Measurements from ENCODE around the gene ZNF91.
"Not testable (repeated sequence)": the region's sequence is repeated elsewhere in the genome, so short reads cannot be mapped to it uniquely, and the experiment has no call there.

ZNF91 gene

DNA sequence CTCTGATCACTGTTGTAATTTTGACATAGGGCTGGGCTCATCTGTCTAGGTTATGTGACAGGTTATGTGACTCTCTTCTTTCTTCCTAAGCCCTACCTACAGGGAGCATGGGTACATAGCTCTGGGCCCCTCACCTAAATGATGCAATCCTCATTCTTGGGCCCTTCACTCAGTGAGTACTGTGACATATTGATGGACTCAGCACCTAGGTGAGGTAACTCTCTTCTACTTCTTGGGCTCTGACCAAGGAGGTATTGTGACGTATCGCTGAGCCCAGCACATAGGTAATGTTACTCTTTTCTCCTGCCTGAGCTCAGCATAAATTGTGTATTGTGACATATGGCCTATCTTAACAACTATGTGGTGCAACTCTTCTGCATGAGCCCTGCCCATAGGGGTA is 76.3 kb downstream of the ZNF91 start:
- not testable (repeated sequence) for DNase-seq (ENCODE audit: low spot score)

DNA sequence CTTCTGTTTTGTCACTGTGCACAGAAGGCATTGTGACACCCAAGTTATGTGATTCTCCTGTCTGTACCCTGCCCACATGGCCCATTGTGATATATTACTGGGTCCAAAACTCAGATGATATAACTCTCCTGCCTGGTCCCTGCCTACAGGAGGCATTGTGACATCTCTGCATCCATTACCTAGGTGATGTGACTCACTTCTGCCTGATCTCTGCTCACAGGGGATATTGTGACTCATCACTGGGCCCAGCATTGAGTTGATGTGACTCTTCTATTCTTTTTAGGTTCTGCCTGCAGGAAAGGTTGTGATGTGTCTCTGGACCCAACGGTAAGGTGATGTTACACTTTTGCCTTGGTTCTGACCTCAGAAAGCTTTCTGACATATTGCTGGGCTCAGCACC is 77.1 kb downstream of the ZNF91 start:
- DNase-seq (ENCODE audit: low spot score), result no peak

DNA sequence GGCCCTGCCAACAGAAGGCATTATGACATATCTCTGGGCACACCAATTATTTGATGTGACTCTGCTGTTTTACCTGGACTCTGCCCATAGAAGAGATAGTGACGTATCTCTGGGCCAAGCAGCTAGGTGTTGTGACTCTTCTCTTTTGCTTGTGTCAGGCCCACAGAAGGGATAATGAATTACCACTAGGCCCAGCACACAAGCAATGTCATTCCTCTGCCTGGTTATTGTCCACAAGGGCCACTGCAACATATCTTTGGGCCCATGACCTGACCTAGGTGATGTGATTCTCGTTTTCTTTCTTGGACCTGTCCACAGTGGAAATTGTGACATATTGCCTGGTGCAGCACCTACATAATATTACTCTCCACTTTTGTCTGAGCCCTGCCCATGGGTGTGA is 80.0 kb downstream of the ZNF91 start:
- no peak for DNase-seq (ENCODE audit: low spot score)

DNA sequence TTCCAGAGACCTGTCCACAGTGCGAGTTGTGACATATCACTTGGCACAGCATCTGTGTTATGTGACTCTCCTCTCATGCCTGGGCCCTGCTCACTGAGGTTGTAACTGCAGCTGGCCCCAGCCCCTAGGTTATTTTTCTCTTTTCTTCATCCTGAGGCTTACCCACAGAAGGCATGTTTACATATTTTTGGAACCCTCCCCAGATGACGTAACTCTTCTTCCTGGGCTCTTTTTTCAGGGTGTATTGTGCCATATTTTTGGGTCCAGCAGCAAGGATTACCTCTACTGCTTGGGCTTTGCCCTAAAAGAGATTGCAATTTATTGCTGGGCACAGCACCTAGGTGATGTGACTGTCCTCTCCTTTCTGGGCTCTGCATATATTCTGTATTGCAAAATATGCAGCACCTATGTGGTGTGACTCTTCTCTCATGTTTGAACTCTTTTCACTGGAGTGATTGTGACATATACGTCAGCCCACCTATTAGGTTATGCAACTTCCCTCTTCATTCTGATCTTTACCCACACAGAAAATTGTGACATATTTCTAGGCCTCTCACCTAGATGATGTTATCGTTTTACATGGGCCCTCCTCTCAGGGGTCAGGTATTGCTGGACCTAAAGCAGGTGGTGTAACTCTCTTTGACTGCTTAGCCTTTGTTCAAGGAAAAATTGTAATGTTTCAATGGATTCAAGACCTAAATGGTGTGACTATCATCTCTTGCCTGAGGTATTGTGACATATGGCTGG is 80.6 kb downstream of the ZNF91 start:
- DNase-seq (ENCODE audit: low spot score), result no peak

DNA sequence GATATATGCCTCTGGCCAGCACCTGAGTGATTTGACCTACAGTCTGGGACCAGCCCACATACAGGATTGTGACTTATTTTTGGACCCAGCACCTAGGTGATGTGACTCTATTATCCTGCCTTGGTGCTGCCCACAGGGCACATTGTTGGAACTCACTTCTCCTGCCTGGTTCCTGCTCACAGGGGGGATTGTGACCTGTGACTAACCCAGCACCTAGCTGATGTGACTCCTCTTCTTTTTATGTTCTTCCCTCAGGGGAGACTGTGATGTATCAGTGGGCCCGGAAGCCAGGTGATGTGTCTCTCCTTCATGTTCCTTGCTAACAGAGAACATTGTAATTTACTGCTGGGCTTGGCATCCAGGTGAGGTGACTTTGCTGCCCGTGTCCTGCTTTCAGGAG is 82.1 kb downstream of the ZNF91 start:
- no peak for DNase-seq (ENCODE audit: low spot score)

DNA sequence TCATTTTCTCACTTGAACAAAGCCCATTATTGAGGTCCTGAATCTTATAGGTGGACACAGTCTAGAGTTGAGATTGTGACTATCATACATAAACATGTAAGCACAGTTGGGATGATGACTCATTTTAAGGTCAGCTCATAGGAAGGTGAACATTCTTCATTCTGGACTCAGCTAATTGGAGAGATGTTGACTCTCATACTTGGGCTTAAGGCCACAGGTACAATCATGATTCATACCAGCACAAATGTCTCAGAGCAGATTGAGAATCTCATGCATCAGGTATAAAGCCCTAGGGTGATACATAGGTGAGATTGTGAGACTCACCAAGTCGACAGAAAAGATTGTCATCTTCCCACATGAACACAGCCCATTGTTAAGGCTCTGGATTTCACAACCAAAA is 82.8 kb downstream of the ZNF91 start:
- no peak for DNase-seq (ENCODE audit: low spot score)

DNA sequence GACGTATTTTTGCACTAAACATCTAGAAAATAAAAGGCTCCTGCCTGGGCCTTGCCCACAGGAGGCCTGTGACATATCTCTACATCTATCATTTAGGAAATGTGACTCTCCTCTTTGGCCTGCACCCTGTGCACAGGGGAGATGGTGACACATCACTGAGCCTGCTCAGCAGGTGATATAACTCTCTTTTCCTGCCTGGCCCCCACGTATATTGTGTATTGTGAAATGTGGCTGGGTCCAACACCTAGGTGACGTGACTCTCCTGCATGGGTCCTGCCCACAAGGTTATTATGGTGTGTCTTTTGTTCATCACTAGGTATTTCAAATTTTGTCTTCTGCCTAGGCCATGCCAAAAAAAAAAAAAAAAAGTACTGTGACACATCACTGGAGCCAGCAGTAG is 83.7 kb downstream of the ZNF91 start:
- no peak for DNase-seq (ENCODE audit: low spot score)

DNA sequence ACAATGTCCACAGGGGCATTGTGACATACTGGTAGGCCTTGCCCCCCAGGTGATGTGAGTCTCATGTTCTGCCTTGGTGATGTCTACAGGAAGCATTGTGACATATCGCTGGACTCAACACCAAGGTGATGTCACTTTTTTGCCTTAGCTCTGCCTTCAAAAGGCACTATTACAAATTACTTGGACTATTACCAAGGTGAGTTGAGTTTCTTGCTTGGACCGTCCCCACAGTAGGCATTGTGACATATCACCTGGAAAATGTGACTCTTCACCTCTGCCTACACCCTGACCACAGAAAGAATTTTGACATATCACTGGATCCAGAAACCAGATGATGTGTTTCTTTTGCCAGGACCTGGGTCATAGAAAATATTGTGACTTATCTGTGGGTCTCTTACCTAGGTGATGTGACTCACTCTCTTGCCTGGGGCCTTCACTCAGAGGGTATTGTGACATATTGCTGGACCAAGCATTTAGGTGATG is 84.5 kb downstream of the ZNF91 start:
- no peak for DNase-seq (ENCODE audit: low spot score)

DNA sequence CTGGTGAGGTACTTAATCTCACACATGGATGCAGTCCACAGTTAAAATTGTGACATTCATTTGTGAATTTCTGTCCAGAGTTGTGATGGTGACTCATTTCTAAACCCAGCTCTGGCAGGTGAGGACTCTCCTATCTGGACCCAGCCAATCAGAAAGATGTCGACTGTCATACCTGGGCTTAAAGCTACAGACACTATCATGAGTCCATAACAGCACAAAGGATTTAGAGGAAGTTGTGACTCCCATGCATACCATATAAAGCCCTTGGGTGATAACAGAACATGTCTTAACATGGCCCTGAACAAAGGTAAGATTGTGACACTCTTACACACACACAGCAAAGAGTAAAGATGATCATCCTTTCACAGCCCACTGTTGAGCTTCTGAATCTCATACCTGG is 85.3 kb downstream of the ZNF91 start:
- no peak for DNase-seq (ENCODE audit: low spot score)

DNA sequence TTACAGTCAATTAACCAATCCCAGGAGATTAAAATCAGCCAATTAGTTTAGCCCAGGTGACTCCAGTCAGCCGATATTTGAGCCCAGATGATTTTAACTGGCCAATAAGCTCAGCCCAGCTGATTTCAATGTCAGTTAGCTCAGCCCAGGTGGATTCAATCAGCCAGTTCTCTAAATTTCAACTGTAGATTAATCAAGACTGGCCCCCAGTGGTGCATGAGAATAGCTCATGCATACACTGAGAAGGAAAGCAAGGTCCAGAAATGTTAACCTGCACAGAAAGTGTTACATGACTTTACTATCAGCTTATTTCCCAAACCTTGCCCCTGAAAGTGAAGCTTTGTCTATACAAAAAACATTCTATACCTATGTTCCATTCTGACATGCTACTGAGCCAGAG is 89.7 kb downstream of the ZNF91 start:
- DNase-seq (ENCODE audit: low spot score), result no peak

DNA sequence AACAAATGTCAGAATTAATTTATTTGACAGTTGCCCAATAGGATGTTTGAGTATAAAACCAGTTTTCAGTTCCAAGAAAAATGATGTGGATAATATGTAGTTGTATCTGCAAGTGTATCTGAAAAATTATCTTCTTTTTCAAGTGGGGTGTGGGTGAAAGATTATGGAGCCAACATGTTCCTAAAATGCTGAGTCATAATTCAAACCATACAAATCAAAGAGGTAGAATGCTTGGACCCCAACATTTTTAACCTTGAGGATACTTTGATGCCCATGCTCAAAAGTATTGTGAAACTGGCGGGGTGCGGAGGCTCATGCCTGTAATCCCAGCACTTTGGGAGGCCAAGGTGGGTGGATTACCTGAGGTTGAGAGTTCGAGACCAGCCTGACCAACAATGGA is 91.0 kb downstream of the ZNF91 start:
- no peak for DNase-seq (ENCODE audit: low spot score)

DNA sequence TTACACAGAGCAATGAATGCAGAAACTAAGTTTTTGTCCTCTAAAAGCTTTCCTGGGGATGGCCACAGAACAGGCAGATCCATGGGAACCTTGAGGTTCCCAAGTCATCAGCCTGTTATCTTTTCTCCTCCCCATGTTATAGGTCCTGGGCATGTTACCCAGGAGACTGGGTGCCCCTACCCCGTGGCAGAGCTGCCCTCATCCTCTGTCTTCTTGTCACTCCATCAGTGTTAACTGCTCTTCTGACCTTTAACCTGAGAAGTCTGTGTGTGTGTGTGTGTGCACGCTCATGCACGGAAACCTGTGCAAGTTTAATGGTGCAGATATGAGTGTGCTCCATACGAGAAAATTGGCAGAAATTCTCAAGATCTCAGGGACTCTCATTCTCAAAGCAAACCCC is 101.1 kb downstream of the ZNF91 start:
- no peak for DNase-seq (ENCODE audit: low spot score)

DNA sequence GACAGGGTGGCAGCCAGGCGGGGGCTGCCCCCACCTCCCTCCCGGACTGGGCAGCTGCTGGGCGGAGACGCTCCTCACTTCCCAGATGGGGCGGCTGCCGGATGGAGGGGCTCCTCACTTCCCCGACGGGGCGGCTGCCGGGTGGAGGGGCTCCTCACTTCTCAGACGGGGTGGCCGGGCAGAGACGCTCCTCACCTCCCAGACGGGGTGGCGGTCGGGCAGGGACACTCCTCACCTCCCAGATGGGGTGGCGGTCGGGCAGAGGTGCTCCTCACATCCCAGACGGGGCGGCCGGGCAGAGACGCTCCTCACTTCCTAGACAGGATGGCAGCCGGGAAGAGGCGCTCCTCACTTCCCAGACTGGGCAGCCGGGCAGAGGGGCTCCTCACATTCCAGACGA is 105.3 kb downstream of the ZNF91 start:
- not testable (repeated sequence) for DNase-seq (ENCODE audit: low spot score)

Data from CD4-positive, alpha-beta T cell treated with Interleukin-6 at 100 ng/mL for 8 hours (primary cell).